ENCODE measurements around the gene SMIM1. TPM values are rescaled to one million over a fixed set of nuclear protein-coding genes. Genes with fewer than 3 reads are reported as not detected.

The SMIM1 gene
- total RNA-seq, 1 donor from 2014 or later, result 15.1 TPM

DNA sequence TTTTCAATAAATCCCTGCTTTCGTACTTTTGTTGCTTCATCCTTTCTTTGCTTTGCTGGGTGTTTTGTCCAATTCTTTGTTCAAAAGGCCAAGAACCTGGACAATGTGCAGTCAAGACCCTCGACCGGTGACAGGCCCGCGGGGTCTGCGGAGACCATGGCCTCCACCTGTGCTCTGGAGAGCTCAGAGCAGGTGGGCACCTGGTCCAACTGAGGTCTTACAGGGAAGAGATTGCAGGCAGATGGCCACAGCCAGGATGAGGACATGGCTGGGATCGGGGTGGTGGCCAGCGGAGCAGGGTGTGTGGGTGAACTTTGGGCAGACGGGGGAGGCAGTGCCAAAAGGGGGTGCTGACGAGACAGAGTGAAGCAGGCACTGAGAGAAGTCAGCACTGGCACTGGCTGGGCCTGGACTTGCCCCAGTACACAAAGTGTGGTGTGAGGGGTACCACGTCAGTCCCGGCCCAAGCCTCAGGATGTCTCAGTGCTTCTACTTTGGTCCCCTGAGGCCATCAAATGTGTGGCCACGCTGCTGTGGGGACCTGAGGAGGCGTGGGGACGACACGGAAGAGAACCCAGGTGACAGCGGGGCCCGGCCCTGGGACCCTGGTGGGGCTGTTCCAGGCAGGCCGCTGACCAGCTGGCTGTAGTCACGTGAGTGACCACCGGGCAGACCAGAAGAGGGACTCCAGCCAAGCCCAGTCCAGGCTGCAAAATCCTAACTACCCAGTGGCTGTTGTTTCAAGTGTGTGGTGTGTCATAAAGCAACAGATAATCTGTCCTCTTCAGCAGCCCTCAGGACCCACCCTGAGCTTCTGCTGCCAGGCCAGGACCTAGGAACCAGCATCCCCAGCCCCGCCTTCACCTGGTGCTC, 30.7 kb upstream of the SMIM1 start:
- TF ChIP-seq, protein P1, sequence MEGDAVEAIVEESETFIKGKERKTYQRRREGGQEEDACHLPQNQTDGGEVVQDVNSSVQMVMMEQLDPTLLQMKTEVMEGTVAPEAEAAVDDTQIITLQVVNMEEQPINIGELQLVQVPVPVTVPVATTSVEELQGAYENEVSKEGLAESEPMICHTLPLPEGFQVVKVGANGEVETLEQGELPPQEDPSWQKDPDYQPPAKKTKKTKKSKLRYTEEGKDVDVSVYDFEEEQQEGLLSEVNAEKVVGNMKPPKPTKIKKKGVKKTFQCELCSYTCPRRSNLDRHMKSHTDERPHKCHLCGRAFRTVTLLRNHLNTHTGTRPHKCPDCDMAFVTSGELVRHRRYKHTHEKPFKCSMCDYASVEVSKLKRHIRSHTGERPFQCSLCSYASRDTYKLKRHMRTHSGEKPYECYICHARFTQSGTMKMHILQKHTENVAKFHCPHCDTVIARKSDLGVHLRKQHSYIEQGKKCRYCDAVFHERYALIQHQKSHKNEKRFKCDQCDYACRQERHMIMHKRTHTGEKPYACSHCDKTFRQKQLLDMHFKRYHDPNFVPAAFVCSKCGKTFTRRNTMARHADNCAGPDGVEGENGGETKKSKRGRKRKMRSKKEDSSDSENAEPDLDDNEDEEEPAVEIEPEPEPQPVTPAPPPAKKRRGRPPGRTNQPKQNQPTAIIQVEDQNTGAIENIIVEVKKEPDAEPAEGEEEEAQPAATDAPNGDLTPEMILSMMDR (conservative IDR thresholded peaks at IDR 0.05), result no peak
- no peak for DNase-seq (ENCODE audit: extremely low spot score, unreplicated experiment)
- Mint-ChIP-seq H3K27ac (no peak overlapping the region), H3K27me3 (no peaks in the 10 kb centered on the region), H3K9me3 (no peaks in the 10 kb centered on the region), H3K4me1 (ENCODE audit: unreplicated experiment) (peaks cover 12% of the 10 kb centered on the region), H3K36me3 (peaks cover 4% of the 10 kb centered on the region), H3K4me3 (no peak overlapping the region)

DNA sequence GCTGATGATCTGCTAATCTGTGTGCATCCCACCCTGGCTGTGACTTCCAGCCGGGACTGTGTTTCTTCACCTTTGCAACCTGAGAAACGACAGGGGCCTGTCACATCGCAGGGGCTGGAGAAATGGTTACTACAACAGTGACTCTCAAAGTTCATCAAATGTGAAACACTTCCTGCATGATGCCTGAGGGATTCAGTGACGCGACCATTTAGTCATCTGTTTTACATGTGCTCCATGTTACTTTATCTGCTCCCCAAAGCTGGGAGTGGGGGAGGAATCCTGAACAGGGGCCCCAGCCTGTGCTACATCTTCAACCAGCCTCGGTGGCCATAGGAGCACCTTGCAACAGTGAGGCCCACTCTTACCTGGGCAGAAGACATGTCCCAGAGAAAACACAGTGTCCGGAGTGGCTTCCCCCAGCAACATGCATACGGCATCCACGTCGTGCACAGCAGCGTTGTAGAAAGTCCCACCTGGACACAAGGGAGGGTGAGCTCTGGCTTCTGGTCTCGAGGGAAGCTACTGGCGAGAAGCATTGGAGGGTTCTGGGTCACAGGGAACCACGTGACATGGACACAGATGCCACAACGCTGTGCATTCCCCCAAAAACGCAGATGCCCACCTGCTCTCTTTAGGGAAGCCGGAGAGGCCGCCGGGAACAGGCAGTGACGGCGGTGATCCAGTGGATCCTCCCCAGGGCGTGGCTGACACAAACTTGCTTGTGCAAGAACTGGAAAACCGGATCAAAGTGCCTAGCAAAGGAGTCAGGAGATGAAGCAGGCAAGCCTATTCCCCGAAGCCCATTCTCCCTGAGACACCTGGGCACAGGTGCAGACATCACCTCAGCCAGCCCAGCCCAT, 29.9 kb upstream of the SMIM1 start:
- DNase-seq (ENCODE audit: extremely low spot score, unreplicated experiment), result no peak
- H3K27ac Mint-ChIP-seq, result no peak overlapping the region
- no peaks in the 10 kb centered on the region for H3K9me3 Mint-ChIP-seq
- peaks cover 12% of the 10 kb centered on the region for H3K4me1 Mint-ChIP-seq (ENCODE audit: unreplicated experiment)
- H3K36me3 Mint-ChIP-seq, result peaks cover 4% of the 10 kb centered on the region
- TF ChIP-seq, protein P1 (conservative IDR thresholded peaks at IDR 0.05), result no peak
- no peak overlapping the region for H3K4me3 Mint-ChIP-seq
- no peaks in the 10 kb centered on the region for H3K27me3 Mint-ChIP-seq

GRCh38 chr1:3743421-3743820, 29.1 kb upstream of the SMIM1 start:
- peaks cover 4% of the 10 kb centered on the region for H3K36me3 Mint-ChIP-seq
- H3K27me3 Mint-ChIP-seq, result no peaks in the 10 kb centered on the region
- no peak overlapping the region for H3K27ac Mint-ChIP-seq
- DNase-seq (ENCODE audit: extremely low spot score, unreplicated experiment), result no peak
- H3K4me1 Mint-ChIP-seq (ENCODE audit: unreplicated experiment), result peaks cover 12% of the 10 kb centered on the region
- no peaks in the 10 kb centered on the region for H3K9me3 Mint-ChIP-seq
- H3K4me3 Mint-ChIP-seq, result peak overlapping the region; percentile 1
- TF ChIP-seq, protein P1 (conservative IDR thresholded peaks at IDR 0.05), result no peak

DNA sequence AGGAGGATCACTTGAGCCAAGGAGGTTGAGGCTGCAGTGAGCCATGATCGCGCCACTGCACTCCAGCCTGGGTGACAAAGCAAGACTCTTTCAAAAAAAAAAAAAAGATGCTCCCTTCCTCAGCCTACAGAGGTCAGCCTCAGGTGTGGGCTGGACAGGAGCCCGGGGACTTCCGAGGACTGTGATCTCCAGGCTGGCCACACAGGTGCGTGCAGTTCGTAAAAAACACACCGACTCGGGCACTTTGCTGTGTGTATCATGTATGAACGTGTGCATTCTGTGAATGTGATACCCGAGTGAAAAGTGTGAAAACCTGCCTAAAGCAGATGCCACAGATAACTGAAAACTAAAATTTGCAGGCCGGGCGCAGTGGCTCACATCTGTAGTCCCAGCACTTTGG, 28.7 kb upstream of the SMIM1 start:
- Mint-ChIP-seq H3K9me3 (no peaks in the 10 kb centered on the region), H3K4me1 (ENCODE audit: unreplicated experiment) (peaks cover 12% of the 10 kb centered on the region), H3K4me3 (no peak overlapping the region), H3K27me3 (peaks cover under 1% of the 10 kb centered on the region), H3K36me3 (peaks cover 4% of the 10 kb centered on the region), H3K27ac (no peak overlapping the region)
- TF ChIP-seq, protein P1 (conservative IDR thresholded peaks at IDR 0.05), result no peak
- DNase-seq (ENCODE audit: extremely low spot score, unreplicated experiment), result no peak

GRCh38 chr1:3744646-3745045, 27.9 kb upstream of the SMIM1 start:
- TF ChIP-seq, protein P1 (conservative IDR thresholded peaks at IDR 0.05), result no peak
- DNase-seq (ENCODE audit: extremely low spot score, unreplicated experiment), result no peak
- Mint-ChIP-seq H3K36me3 (peaks cover 4% of the 10 kb centered on the region), H3K4me1 (ENCODE audit: unreplicated experiment) (peaks cover 12% of the 10 kb centered on the region), H3K9me3 (no peaks in the 10 kb centered on the region), H3K4me3 (peak overlapping the region; percentile 91), H3K27me3 (peaks cover 5% of the 10 kb centered on the region), H3K27ac (no peak overlapping the region)

Data from type B pancreatic cell (in vitro differentiated cells).